ENCODE measurements around the gene ZNF573. TPM values are rescaled to one million over a fixed set of nuclear protein-coding genes. Genes with fewer than 3 reads are reported as not detected.

Gene ZNF573
- total and polyA plus RNA-seq, 2 experiments from 2014 or later = 4.4 to 8.1 TPM

GRCh38 chr19:37706052-37706605, 73.3 kb downstream of the ZNF573 start:
- TF ChIP-seq CTCF (IDR thresholded peaks at IDR 0.05; ENCODE audit: poor library complexity) = no peak
- no peak for TF ChIP-seq EZH2 (IDR thresholded peaks at IDR 0.05; ENCODE audit: borderline replicate concordance)
- no peak for TF ChIP-seq EZH2phosphoT487 (IDR thresholded peaks at IDR 0.05; ENCODE audit: low read depth, severe bottlenecking, unreplicated experiment)
- WGBS (ENCODE audit: low lambda C conversion rate, missing lambda C conversion rate) = 93% methylated on average over 7 of the region's 7 CpGs
- Histone ChIP-seq H3K27ac (no peak overlapping the region), H3K9me3 (ENCODE audit: low read depth) (peaks cover 5% of the 10 kb centered on the region), H3K9me2 (replicated peaks; ENCODE audit: insufficient read depth) (no peaks in the 10 kb centered on the region), H3K4me1 (ENCODE audit: insufficient read depth) (no peaks in the 10 kb centered on the region), H3K36me3 (replicated peaks; ENCODE audit: insufficient read depth, low read depth) (no peaks in the 10 kb centered on the region), H3K27me3 (no peaks in the 10 kb centered on the region), H4K20me1 (ENCODE audit: insufficient read depth, poor library complexity, severe bottlenecking) (no peaks in the 10 kb centered on the region), H3K4me2 (no peak overlapping the region), H3K4me3 (no peak overlapping the region), H3K79me2 (no peaks in the 10 kb centered on the region), H2AFZ (no peak overlapping the region)
- DNase-seq (ENCODE audit: low spot score) = no peak

- Histone ChIP-seq H3K79me2 (no peaks in the 10 kb centered on the region), H2AFZ (no peak overlapping the region), H3K4me2 (no peak overlapping the region), H3K9me2 (replicated peaks; ENCODE audit: insufficient read depth) (no peaks in the 10 kb centered on the region), H3K27me3 (no peaks in the 10 kb centered on the region), H3K27ac (no peak overlapping the region), H3K9me3 (ENCODE audit: low read depth) (peaks cover 11% of the 10 kb centered on the region), H3K4me3 (no peak overlapping the region), H4K20me1 (ENCODE audit: insufficient read depth, poor library complexity, severe bottlenecking) (no peaks in the 10 kb centered on the region), H3K4me1 (ENCODE audit: insufficient read depth) (no peaks in the 10 kb centered on the region), H3K36me3 (replicated peaks; ENCODE audit: insufficient read depth, low read depth) (peaks cover 13% of the 10 kb centered on the region)
- TF ChIP-seq CTCF (IDR thresholded peaks at IDR 0.05; ENCODE audit: poor library complexity) (no peak), EZH2phosphoT487 (IDR thresholded peaks at IDR 0.05; ENCODE audit: low read depth, severe bottlenecking, unreplicated experiment) (no peak), EZH2 (IDR thresholded peaks at IDR 0.05; ENCODE audit: borderline replicate concordance) (no peak)
- 92% methylated on average over 5 of the region's 5 CpGs for WGBS (ENCODE audit: low lambda C conversion rate, missing lambda C conversion rate)
- DNase-seq (ENCODE audit: low spot score) = no peak
Observed at GRCh38 chr19:37699057-37699456, 80.3 kb downstream of the ZNF573 start.

GRCh38 chr19:37698216-37698615, 81.2 kb downstream of the ZNF573 start:
- TF ChIP-seq CTCF (IDR thresholded peaks at IDR 0.05; ENCODE audit: poor library complexity) (no peak), EZH2 (IDR thresholded peaks at IDR 0.05; ENCODE audit: borderline replicate concordance) (no peak), EZH2phosphoT487 (IDR thresholded peaks at IDR 0.05; ENCODE audit: low read depth, severe bottlenecking, unreplicated experiment) (no peak)
- Histone ChIP-seq H2AFZ (no peak overlapping the region), H3K9me2 (replicated peaks; ENCODE audit: insufficient read depth) (no peaks in the 10 kb centered on the region), H3K36me3 (replicated peaks; ENCODE audit: insufficient read depth, low read depth) (peaks cover 13% of the 10 kb centered on the region), H3K9me3 (ENCODE audit: low read depth) (peaks cover 11% of the 10 kb centered on the region), H3K27me3 (no peaks in the 10 kb centered on the region), H3K4me1 (ENCODE audit: insufficient read depth) (no peaks in the 10 kb centered on the region), H3K27ac (no peak overlapping the region), H3K79me2 (no peaks in the 10 kb centered on the region), H4K20me1 (ENCODE audit: insufficient read depth, poor library complexity, severe bottlenecking) (no peaks in the 10 kb centered on the region), H3K4me3 (no peak overlapping the region), H3K4me2 (no peak overlapping the region)
- DNase-seq (ENCODE audit: low spot score) = no peak
- 94% methylated on average over 6 of the region's 6 CpGs for WGBS (ENCODE audit: low lambda C conversion rate, missing lambda C conversion rate)

All from hepatocyte (in vitro differentiated cells).